BJ (cell line): ENCODE measurements around the gene SMAD6. TPM values are rescaled to one million over a fixed set of nuclear protein-coding genes. Genes with fewer than 3 reads are reported as not detected.

Source experiments
- CTCF ChIA-PET: fragments of 350-600 bp; formaldehyde crosslinking; extraction: SDS; loops from one replicate; lab custom pipeline; 2021; ENCODE audit warnings: antibody characterized with exemption, inconsistent platforms; lab: Yijun Ruan, JAX
- POLR2A ChIA-PET: fragments of 300-600 bp; sonication (Branson Sonifier 250); formaldehyde crosslinking; extraction: SDS; loops from one replicate; lab custom pipeline; 2021; ENCODE audit warnings: antibody characterized with exemption; lab: Charles Lee
- DNase-seq: peaks from one replicate; pipeline ENCODE4 v3.0.0-alpha.2; 2011; ENCODE audit warnings: low read depth
- H3K27me3 ChIP-seq: 2 replicates; pipeline ENCODE4 v1.6.0; 2011; ENCODE audit warnings: low read length; ENCODE audit not compliant: control insufficient read depth, insufficient read depth
- H3K36me3 ChIP-seq: 2 replicates; pipeline ENCODE4 v1.5.1; 2011; ENCODE audit warnings: low read length; ENCODE audit not compliant: control insufficient read depth, insufficient read depth
- H3K4me3 ChIP-seq: 2 replicates; pipeline ENCODE4 v1.5.1; 2011; ENCODE audit warnings: low read depth, mild to moderate bottlenecking, control low read depth, low read length
- polyA plus RNA-seq: library from polyadenylated mRNA; depleted of rRNA; stranded (reverse); fragments of >200 nt; gene quantifications from 2 replicates; pipeline ENCODE4 v1.2.3, GENCODE V29; 2011
- TF ChIP-seq, protein P1 (sequence below): IDR thresholded peaks from 2 replicates; pipeline ENCODE4 v1.5.1; 2011; ENCODE audit warnings: low read depth, mild to moderate bottlenecking, control low read depth, inconsistent platforms, low read length, moderate library complexity; ENCODE audit not compliant: insufficient read depth

SMAD6 gene
- polyA plus RNA-seq, 1 experiment: 3.8 TPM

DNA sequence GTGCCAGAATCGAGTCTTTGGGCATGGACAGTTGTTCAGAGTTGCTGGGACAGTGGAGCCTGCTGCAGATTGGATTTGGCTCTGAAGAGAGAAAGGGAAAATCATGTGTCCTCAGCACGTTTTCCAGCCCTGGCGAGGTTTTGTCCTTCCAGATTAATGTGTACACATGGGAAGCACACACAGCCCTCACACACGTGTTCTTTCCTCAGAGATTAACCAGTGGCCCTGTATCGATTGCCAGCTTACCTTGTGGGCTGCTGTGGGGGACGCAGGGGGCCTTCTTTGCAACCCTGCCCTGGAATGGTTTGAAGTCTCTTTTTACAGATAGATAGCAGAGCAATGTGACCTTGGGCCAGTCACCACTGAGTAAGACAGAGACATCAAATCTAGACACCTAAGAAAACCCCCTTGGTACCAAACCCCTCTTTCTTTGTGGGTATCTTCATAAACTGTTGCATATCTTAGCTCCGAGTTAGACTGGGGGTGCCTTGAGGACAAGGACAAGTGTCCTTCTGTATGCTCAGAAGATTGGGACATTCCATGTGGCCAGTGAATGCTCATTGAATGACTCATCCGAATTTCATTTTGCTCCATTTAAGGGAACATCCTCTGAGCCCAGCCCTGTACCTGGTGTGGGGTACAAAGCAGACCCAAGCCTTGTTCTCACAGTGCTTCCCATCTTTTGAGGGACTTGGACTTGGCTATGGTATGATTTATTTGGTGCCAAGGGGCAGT is 48.0 kb downstream of the SMAD6 start:
- Histone ChIP-seq H3K27me3 (no peaks in the 10 kb centered on the region), H3K4me3 (no peak overlapping the region), H3K36me3 (peaks cover 4% of the 10 kb centered on the region)
- ChIA-PET POLR2A (no interaction called here), CTCF (interaction anchor here (1.1 to 2.8 kb wide), 4 partner anchors 16 to 101 kb away, joined by 3 to 12 read pairs (median 9); no protein-coding TSS in a partner anchor)
- DNase-seq: no peak
- TF ChIP-seq, protein P1, sequence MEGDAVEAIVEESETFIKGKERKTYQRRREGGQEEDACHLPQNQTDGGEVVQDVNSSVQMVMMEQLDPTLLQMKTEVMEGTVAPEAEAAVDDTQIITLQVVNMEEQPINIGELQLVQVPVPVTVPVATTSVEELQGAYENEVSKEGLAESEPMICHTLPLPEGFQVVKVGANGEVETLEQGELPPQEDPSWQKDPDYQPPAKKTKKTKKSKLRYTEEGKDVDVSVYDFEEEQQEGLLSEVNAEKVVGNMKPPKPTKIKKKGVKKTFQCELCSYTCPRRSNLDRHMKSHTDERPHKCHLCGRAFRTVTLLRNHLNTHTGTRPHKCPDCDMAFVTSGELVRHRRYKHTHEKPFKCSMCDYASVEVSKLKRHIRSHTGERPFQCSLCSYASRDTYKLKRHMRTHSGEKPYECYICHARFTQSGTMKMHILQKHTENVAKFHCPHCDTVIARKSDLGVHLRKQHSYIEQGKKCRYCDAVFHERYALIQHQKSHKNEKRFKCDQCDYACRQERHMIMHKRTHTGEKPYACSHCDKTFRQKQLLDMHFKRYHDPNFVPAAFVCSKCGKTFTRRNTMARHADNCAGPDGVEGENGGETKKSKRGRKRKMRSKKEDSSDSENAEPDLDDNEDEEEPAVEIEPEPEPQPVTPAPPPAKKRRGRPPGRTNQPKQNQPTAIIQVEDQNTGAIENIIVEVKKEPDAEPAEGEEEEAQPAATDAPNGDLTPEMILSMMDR: no peak

DNA sequence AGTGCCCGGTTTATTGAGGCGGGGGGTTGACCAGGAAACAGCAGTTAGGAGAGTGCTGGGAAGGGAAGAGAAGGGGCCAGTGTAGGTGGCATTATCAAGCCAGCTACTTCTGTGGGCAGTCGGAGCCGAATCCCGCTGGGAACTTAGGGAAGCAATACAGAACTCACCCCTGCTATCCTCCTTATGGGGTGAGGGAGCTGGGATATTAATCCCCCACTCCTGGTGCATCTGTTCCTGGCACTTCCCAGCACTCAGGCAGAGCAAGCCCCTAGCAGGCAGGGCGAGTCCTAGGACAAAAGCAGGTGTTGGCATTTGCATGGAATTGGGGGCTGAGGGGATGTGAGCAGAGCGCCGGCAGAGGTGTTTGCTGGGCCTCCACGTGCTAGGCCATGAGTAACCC is 48.6 kb downstream of the SMAD6 start:
- H3K27me3 ChIP-seq: no peaks in the 10 kb centered on the region
- peaks cover 5% of the 10 kb centered on the region for H3K36me3 ChIP-seq
- TF ChIP-seq, protein P1: no peak
- H3K4me3 ChIP-seq: no peak overlapping the region
- no peak for DNase-seq
- ChIA-PET POLR2A (no interaction called here), CTCF (interaction anchor here (0.6 to 2.8 kb wide), 4 partner anchors 23 to 100 kb away, joined by 3 to 12 read pairs (median 8); no protein-coding TSS in a partner anchor)

DNA sequence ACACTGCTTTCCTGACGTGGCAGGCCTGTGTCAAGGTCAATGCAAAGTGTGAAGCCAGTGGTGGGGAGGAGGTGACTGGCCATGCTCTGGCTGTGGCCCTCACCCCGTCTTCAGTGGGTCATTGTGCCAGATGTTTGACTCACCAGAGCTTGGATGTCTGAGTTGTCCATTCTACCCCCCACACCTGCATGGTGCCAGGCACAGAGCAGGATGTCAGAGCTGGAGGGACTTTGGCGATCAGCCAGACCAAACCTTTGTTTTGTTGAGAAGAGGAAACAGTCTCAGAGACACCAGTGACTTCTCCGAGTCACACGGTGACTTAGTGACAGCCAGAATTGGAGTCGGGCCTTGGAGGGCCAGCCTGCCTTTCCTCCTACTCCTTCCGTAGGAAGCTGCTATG is 49.5 kb downstream of the SMAD6 start:
- ChIA-PET POLR2A (no interaction called here), CTCF (interaction anchor here (0.6 to 2.4 kb wide), 4 partner anchors 24 to 131 kb away, joined by 3 to 8 read pairs (median 4); no protein-coding TSS in a partner anchor)
- Histone ChIP-seq H3K4me3 (no peak overlapping the region), H3K27me3 (no peaks in the 10 kb centered on the region), H3K36me3 (peaks cover 6% of the 10 kb centered on the region)
- DNase-seq: no peak
- TF ChIP-seq, protein P1: no peak

DNA sequence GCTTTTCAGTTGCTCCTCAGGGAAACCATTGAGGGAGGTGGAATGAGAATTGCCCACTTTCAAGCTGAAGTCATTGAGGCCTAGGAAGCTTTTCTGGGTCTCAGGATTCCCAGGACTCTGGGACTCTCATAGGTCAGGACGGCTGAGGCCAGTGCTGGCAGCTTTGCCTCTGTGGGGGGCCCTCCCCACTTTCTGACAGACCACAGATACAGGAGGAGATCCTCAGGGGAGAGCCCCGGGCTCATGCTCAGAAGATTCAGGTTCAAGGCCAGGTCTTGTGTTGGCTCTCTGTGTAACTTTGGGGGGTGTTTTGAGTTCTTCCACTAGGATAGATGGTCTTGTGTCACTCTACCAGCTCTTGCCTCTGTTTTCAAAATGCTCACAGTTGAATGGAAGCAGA is 50.0 kb downstream of the SMAD6 start:
- TF ChIP-seq, protein P1: no peak
- DNase-seq: no peak
- CTCF ChIA-PET: interaction anchor here (0.6 to 2.4 kb wide), 5 partner anchors 23 to 1367 kb away, joined by 3 to 8 read pairs (median 3); no protein-coding TSS in a partner anchor
- Histone ChIP-seq H3K4me3 (no peak overlapping the region), H3K36me3 (peaks cover 6% of the 10 kb centered on the region), H3K27me3 (no peaks in the 10 kb centered on the region)
- POLR2A ChIA-PET: no interaction called here

DNA sequence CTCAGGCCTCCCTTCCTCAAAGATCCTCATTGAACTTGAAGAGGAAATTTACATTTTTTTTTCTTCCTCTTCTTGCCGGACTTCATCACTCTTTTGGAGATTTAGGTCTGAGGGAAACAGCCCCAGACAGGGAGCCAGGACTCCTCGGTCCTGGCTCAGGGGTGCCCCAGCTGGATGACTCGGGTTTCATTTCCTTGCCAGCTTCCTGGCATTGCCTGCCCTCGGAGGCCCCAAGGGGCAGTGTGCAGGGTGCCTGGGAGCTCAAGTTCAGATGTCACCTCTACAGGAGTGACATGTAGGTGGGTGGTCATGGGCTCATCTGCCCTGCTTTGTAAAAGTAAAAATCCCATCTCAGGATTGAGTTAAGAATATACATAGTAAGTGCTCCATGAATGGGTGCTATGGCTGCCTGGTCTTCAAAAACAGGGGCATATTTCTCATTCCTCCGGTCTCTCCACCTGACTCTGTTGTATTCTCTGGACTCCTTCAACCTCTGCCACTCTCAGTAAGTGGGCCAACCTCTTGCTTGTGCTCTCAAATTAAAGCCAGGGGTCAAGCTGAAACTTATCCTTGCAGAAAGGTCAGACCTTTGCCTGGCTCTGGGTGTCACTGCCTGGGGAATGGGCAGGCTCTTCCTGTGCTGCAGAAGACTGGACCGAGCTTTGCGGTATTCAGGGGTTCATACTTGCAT is 51.8 kb downstream of the SMAD6 start:
- POLR2A ChIA-PET: no interaction called here
- DNase-seq: no peak
- Histone ChIP-seq H3K36me3 (peaks cover 7% of the 10 kb centered on the region), H3K4me3 (no peak overlapping the region), H3K27me3 (no peaks in the 10 kb centered on the region)
- CTCF ChIA-PET: interaction anchor here (0.8 to 2.1 kb wide), 5 partner anchors 11 to 150 kb away, joined by 3 to 8 read pairs (median 3); no protein-coding TSS in a partner anchor
- TF ChIP-seq, protein P1: no peak
